HepG2 (cell line): ENCODE results near the gene BATF. TPM values are rescaled to one million over a fixed set of nuclear protein-coding genes. Genes with fewer than 3 reads are reported as not detected.

ENCODE experiments used
- ATAC-seq: fragments of 200-7000 bp; cut with Tn5 transposase; 3 replicates; pipeline ENCODE4 v1.9.1; 2020; ENCODE audit warnings: mild to moderate bottlenecking, moderate library complexity
- BruUV-seq: library from RNA; stranded (reverse); fragments of 400-500 nt; replicated peaks from 2 replicates; lab custom pipeline; 2021; lab: Mats Ljungman, UMichigan
- CTCF ChIA-PET: fragments of 300-600 bp; formaldehyde crosslinking; extraction: SDS; loops from one replicate; lab custom pipeline; 2021; ENCODE audit warnings: low total read pairs, inconsistent platforms, low intra/inter-chr PET ratio; lab: Yijun Ruan, JAX
- POLR2A ChIA-PET: fragments of 350-600 bp; sonication (Branson Sonifier 250); formaldehyde crosslinking; loops from one replicate; lab custom pipeline; 2020; ENCODE audit warnings: antibody characterized with exemption, inconsistent platforms; lab: Yijun Ruan, JAX
- DNase-seq: peaks from one replicate; pipeline ENCODE4 v3.0.0-alpha.2; 2015; ENCODE audit warnings: low spot score
- FAIRE-seq: peaks from 3 replicates; lab custom pipeline; 2011; peaks lifted over from hg19 to GRCh38; lab: Jason Lieb, UNC
- H2AFZ ChIP-seq: one replicate; pipeline ENCODE4 v1.6.1; 2011; ENCODE audit warnings: low read length, inconsistent platforms
- H3K27ac ChIP-seq: fragments of 300-600 bp; 3 replicates; pipeline ENCODE4 v1.8.0; 2011; ENCODE audit warnings: mixed run types, mild to moderate bottlenecking, mixed read lengths, low read length, inconsistent platforms; ENCODE audit not compliant: insufficient read depth; ENCODE audit errors: extremely low read length
- H3K27me3 ChIP-seq, 2 experiments: fragments of 200-600 bp in 1 of 2; 2 replicates in 1 of 2; 3 replicates in 1 of 2; pipeline versions ENCODE4 v1.6.0 to v1.8.0; 2011; ENCODE audit warnings: low read length in 2 of 2, mild to moderate bottlenecking in 2 of 2, moderate library complexity in 2 of 2, inconsistent platforms in 1 of 2; ENCODE audit not compliant: insufficient read depth in 2 of 2, control insufficient read depth in 1 of 2
- H3K36me3 ChIP-seq, 2 experiments: fragments of 200-600 bp in 1 of 2; replicated peaks in 1 of 2; 2 replicates in 1 of 2; 3 replicates in 1 of 2; pipeline versions ENCODE4 v1.5.1 to v1.8.0; 2011; ENCODE audit warnings: low read length in 2 of 2, inconsistent platforms in 1 of 2; ENCODE audit not compliant: insufficient read depth in 2 of 2, control insufficient read depth in 1 of 2
- H3K4me1 ChIP-seq: 2 replicates; pipeline ENCODE4 v1.5.1; 2012; ENCODE audit warnings: low read length, inconsistent platforms; ENCODE audit not compliant: insufficient read depth
- H3K4me2 ChIP-seq: 2 replicates; pipeline ENCODE4 v1.6.0; 2011; ENCODE audit warnings: low read depth, low read length, inconsistent platforms
- H3K4me3 ChIP-seq, 3 experiments: fragments of 200-600 bp in 1 of 3; sonication (generic), shearing (Covaris generic) in 1 of 3; replicated peaks in 1 of 3; 2 replicates each; pipeline ENCODE4 v1.5.1; 2011 to 2016; ENCODE audit warnings: low read length in 3 of 3, inconsistent platforms in 2 of 3, low read depth in 2 of 3, mild to moderate bottlenecking in 2 of 3, control low read depth in 1 of 3, mixed read lengths in 1 of 3; ENCODE audit not compliant: insufficient read depth in 1 of 3
- H3K79me2 ChIP-seq: one replicate; pipeline ENCODE4 v1.6.1; 2011; ENCODE audit warnings: low read length, inconsistent platforms; ENCODE audit not compliant: insufficient read depth
- H3K9ac ChIP-seq: 2 replicates; pipeline ENCODE4 v1.6.0; 2011; ENCODE audit warnings: mild to moderate bottlenecking, low read depth, low read length, inconsistent platforms; ENCODE audit not compliant: insufficient read depth
- H3K9me3 ChIP-seq: 2 replicates; pipeline ENCODE4 v1.5.1; 2012; ENCODE audit warnings: mild to moderate bottlenecking, low read length
- H4K20me1 ChIP-seq: 2 replicates; pipeline ENCODE4 v1.6.0; 2011; ENCODE audit warnings: inconsistent platforms, mild to moderate bottlenecking, low read length, moderate library complexity; ENCODE audit not compliant: insufficient read depth
- ASH2L ChIP-seq: fragments of 300-600, 200-600 bp; sonication (generic); IDR thresholded peaks from 2 replicates; pipeline ENCODE4 v1.7.0; 2017; ENCODE audit warnings: low read depth, mild to moderate bottlenecking, moderate library complexity, mixed read lengths, low read length; ENCODE audit not compliant: insufficient read length
- BRD4 ChIP-seq: sonication (generic); formaldehyde crosslinking; IDR thresholded peaks from 2 replicates; pipeline ENCODE4 v1.4.0; 2020; ENCODE audit warnings: missing genetic modification reagents
- CREBL2 ChIP-seq: sonication (generic); formaldehyde crosslinking; IDR thresholded peaks from 2 replicates; pipeline ENCODE4 v1.8.1; 2023; ENCODE audit warnings: missing genetic modification reagents, mild to moderate bottlenecking, borderline replicate concordance
- ERF ChIP-seq: IDR thresholded peaks from 2 replicates; pipeline ENCODE4 v1.6.1; 2018; ENCODE audit warnings: missing biosample characterization, missing genetic modification reagents
- ESRRA ChIP-seq: sonication (generic); formaldehyde crosslinking; IDR thresholded peaks from 2 replicates; pipeline ENCODE4 v1.5.1; 2020; ENCODE audit warnings: mild to moderate bottlenecking, low read depth, missing genetic modification reagents
- GFI1 ChIP-seq: sonication (generic); formaldehyde crosslinking; IDR thresholded peaks from 2 replicates; pipeline ENCODE4 v1.5.0; 2020; ENCODE audit warnings: missing genetic modification reagents, mild to moderate bottlenecking, borderline replicate concordance
- HDAC1 ChIP-seq: sonication (generic); formaldehyde crosslinking; IDR thresholded peaks from 2 replicates; pipeline ENCODE4 v1.5.1; 2020; ENCODE audit warnings: mild to moderate bottlenecking, missing genetic modification reagents
- HNF4A ChIP-seq: sonication (generic); formaldehyde crosslinking; IDR thresholded peaks from 2 replicates; pipeline ENCODE4 v1.4.0; 2020; ENCODE audit warnings: missing genetic modification reagents
- ISL2 ChIP-seq: sonication (generic); formaldehyde crosslinking; IDR thresholded peaks from 2 replicates; pipeline ENCODE4 v1.5.0; 2020; ENCODE audit warnings: missing genetic modification reagents
- LRRFIP1 ChIP-seq: sonication (generic); formaldehyde crosslinking; conservative IDR thresholded peaks from 2 replicates; pipeline ENCODE4 v1.4.0; 2020; ENCODE audit warnings: missing genetic modification reagents
- NR3C1 ChIP-seq: sonication (generic); formaldehyde crosslinking; IDR thresholded peaks from 2 replicates; pipeline ENCODE4 v1.4.0; 2020; ENCODE audit warnings: missing genetic modification reagents
- RARA ChIP-seq: IDR thresholded peaks from 2 replicates; pipeline ENCODE4 v1.6.1; 2016; ENCODE audit warnings: missing genetic modification reagents, missing compliant biosample characterization
- SRSF1 ChIP-seq: fragments of 200-400 bp; formaldehyde crosslinking; optimal IDR thresholded peaks from 2 replicates; pipeline ENCODE3; 2017; ENCODE audit warnings: mild to moderate bottlenecking, low read depth, low read length, moderate library complexity
- TFDP2 ChIP-seq: sonication (generic); formaldehyde crosslinking; IDR thresholded peaks from 2 replicates; pipeline ENCODE4 v1.4.0; 2020; ENCODE audit warnings: missing genetic modification reagents
- ZBTB37 ChIP-seq: sonication (generic); formaldehyde crosslinking; IDR thresholded peaks from 2 replicates; pipeline ENCODE4 v1.4.0; 2020; ENCODE audit warnings: mild to moderate bottlenecking, missing genetic modification reagents
- ZNF224 ChIP-seq: sonication (generic); formaldehyde crosslinking; IDR thresholded peaks from 2 replicates; pipeline ENCODE4 v1.5.0; 2020; ENCODE audit warnings: mild to moderate bottlenecking, missing genetic modification reagents
- ZNF644 ChIP-seq: IDR thresholded peaks from 2 replicates; pipeline ENCODE4 v1.6.1; 2016; ENCODE audit warnings: low read depth
- ZNF777 ChIP-seq: sonication (generic); formaldehyde crosslinking; IDR thresholded peaks from 2 replicates; pipeline ENCODE4 v1.4.0; 2020; ENCODE audit warnings: missing genetic modification reagents
- WGBS: methylation state at CpG from one replicate; pipeline ENCODE4 v1.1.6; 2017; ENCODE audit warnings: low lambda C conversion rate; 5-methylcytosine and 5-hydroxymethylcytosine counted together
- in situ Hi-C: cut with HindIII; loops from 2 replicates; pipeline ENCODE4 v1.10.0; 2017; ENCODE audit warnings: low pct_unique_long_range_greater_than_20kb; ENCODE audit not compliant: extremely low pct_ligation_motif_present
- intact Hi-C: fragments of 100-400 bp; cut with micrococcal nuclease; formaldehyde crosslinking; loops from one replicate; pipeline ENCODE4 v1.10.0; 2022; ENCODE audit not compliant: unreplicated experiment
- polyA plus RNA-seq, 8 experiments: library from polyadenylated mRNA; depleted of rRNA in 3 of 8; stranded (reverse) in 7 of 8; unstranded in 1 of 8; fragments of >200 nt; fragmentation: Illumina TruSeq in 4 of 8; extraction: Trizol in 4 of 8; gene quantifications; 2 replicates each; pipeline versions ENCODE4 v1.2.1 to v1.2.3, GENCODE V29; 2011 to 2016; ENCODE audit warnings: low read depth in 4 of 8, missing spikeins in 1 of 8, mixed read lengths in 1 of 8; ENCODE audit not compliant: insufficient read depth in 1 of 8
- total RNA-seq, 5 experiments: library from RNA; depleted of rRNA; stranded (reverse); fragments of >200 nt; fragmentation: Illumina TruSeq; extraction: Trizol; gene quantifications; 2 replicates each; pipeline ENCODE4 v1.2.3, GENCODE V29; 2016; ENCODE audit warnings: low read depth in 1 of 5

Gene BATF
- total and polyA plus RNA-seq, 2 of the 13 experiments (the other 11 are each of a cell fraction or from before 2014, with no cell fraction given): 0.22 to 0.37 TPM

GRCh38 chr14:75539162-75539560 is 16.9 kb downstream of the BATF start (continued):
- TF ChIP-seq ZNF777 (CRISPR knock-in tag) (no peak), GFI1 (CRISPR knock-in tag) (no peak), ZNF224 (CRISPR knock-in tag) (no peak), ERF (CRISPR knock-in tag) (no peak), ISL2 (CRISPR knock-in tag) (no peak), ZBTB37 (no peak)

GRCh38 chr14:75539561-75540478 is 17.6 kb downstream of the BATF start:
- Histone ChIP-seq H3K79me2 (no peaks in the 10 kb centered on the region), H3K27ac (no peak overlapping the region), H3K36me3 (no peaks in the 10 kb centered on the region), H3K4me1 (peaks cover 60% of the 10 kb centered on the region), H3K9ac (no peak overlapping the region), H2AFZ (no peak overlapping the region), H3K4me2 (peak overlapping the region; percentile 40; the same call in 1 of the 2 replicates), H3K4me3 (no peak overlapping the region), H3K9me3 (no peaks in the 10 kb centered on the region), H3K27me3 (no peaks in the 10 kb centered on the region), H4K20me1 (no peaks in the 10 kb centered on the region)
- ATAC-seq (peak; percentile 29), FAIRE-seq (no peak), DNase-seq (no peak)
- in situ Hi-C loops (no loop called here), intact Hi-C loops (no loop called here)
- TSS peak; percentile 90 for BruUV-seq
- 52% methylated on average over 9 of the region's 17 CpGs for WGBS
- POLR2A ChIA-PET: interaction anchor here (1.0 to 1.4 kb wide), 3 partner anchors 9 to 470 kb away, joined by 3 to 7 read pairs (median 4); partner anchors contain the start of gene ZC2HC1C
- CTCF ChIA-PET: no interaction called here
- TF ChIP-seq LRRFIP1 (no peak), ASH2L (no peak), SRSF1 (no peak), ESRRA (no peak), TFDP2 (CRISPR knock-in tag) (no peak), CREBL2 (CRISPR knock-in tag) (no peak), RARA (CRISPR knock-in tag) (peak; percentile 69; the same call in 1 of the 2 replicates), HNF4A (CRISPR knock-in tag) (peak; percentile 60), NR3C1 (no peak), HDAC1 (CRISPR knock-in tag) (peak; percentile 34; the same call in 1 of the 2 replicates), ZNF644 (CRISPR knock-in tag) (no peak), BRD4 (no peak)
